A549 (cell line): ENCODE results near the gene HOXA11. TPM values are rescaled to one million over a fixed set of nuclear protein-coding genes. Genes with fewer than 3 reads are reported as not detected.

Source experiments
- ATAC-seq, 2 experiments: fragments of 200-7000 bp in 1 of 2; fragments of >200 bp in 1 of 2; cut with Nextera tagmentation in 1 of 2; cut with Tn5 transposase in 1 of 2; 3 replicates each; pipeline versions ENCODE4 v1.8.0 to v1.9.1; 2018 to 2020; ENCODE audit warnings: mild to moderate bottlenecking in 1 of 2, moderate library complexity in 1 of 2
- CTCF ChIA-PET: fragments of 300-600 bp; sonication (Branson Sonifier 250); formaldehyde crosslinking; extraction: SDS; loops from one replicate; lab custom pipeline; 2021; ENCODE audit warnings: antibody characterized with exemption, inconsistent platforms; lab: Yijun Ruan, JAX
- POLR2A ChIA-PET: fragments of 350-600 bp; formaldehyde crosslinking; extraction: SDS; loops from one replicate; lab custom pipeline; 2021; ENCODE audit warnings: antibody characterized with exemption, inconsistent platforms; lab: Yijun Ruan, JAX
- DNase-seq, 2 experiments: peaks; one replicate each; pipeline versions ENCODE4 v3.0.0 to v3.0.0-alpha.2; 2011 to 2016; ENCODE audit warnings: low read depth in 1 of 2, low spot score in 1 of 2
- FAIRE-seq: peaks from 2 replicates; lab custom pipeline; 2011; peaks lifted over from hg19 to GRCh38; lab: Jason Lieb, UNC
- H3K27ac ChIP-seq, 2 experiments: fragments of >200 bp; sonication (Bioruptor Twin); formaldehyde crosslinking; 3 replicates each; pipeline ENCODE4 v1.5.1; 2016 to 2017
- H3K4me1 ChIP-seq: fragments of >200 bp; sonication (Bioruptor Twin); formaldehyde crosslinking; 3 replicates; pipeline ENCODE4 v1.6.1; 2016
- H3K4me2 ChIP-seq: fragments of >200 bp; sonication (Bioruptor Twin); formaldehyde crosslinking; 3 replicates; pipeline ENCODE4 v1.6.1; 2016
- H3K4me3 ChIP-seq: fragments of >200 bp; sonication (Bioruptor Twin); formaldehyde crosslinking; 3 replicates; pipeline ENCODE4 v1.5.1; 2016
- H3K9me3 ChIP-seq: fragments of >200 bp; sonication (Bioruptor Twin); formaldehyde crosslinking; 3 replicates; pipeline ENCODE4 v1.6.1; 2016
- ATOH8 ChIP-seq: fragments of 250-450 bp; sonication (Bioruptor Pico); IDR thresholded peaks from 2 replicates; pipeline ENCODE4 v1.5.0; 2020; ENCODE audit warnings: low read depth, mild to moderate bottlenecking, moderate library complexity
- BCL3 ChIP-seq: fragments of >200 bp; sonication (Bioruptor Twin); formaldehyde crosslinking; IDR thresholded peaks from 3 replicates; pipeline ENCODE4 v1.6.1; 2016
- CHD2 ChIP-seq: fragments of 150-350 bp; IDR thresholded peaks from 2 replicates; pipeline ENCODE4 v1.6.1; 2014; ENCODE audit warnings: low read length; ENCODE audit not compliant: partially characterized antibody
- CHD4 ChIP-seq: fragments of 200-600 bp; sonication (generic); IDR thresholded peaks from 2 replicates; pipeline ENCODE4 v1.6.1; 2016; ENCODE audit warnings: antibody characterized with exemption, mild to moderate bottlenecking, borderline replicate concordance
- EHF ChIP-seq: fragments of 250-450 bp; sonication (Bioruptor Pico); IDR thresholded peaks from 2 replicates; pipeline ENCODE4 v1.5.0; 2020; ENCODE audit warnings: mild to moderate bottlenecking
- GATA3 ChIP-seq: IDR thresholded peaks from 2 replicates; pipeline ENCODE4 v1.6.1; 2012; ENCODE audit warnings: borderline replicate concordance
- HDAC2 ChIP-seq: fragments of 200-600 bp; sonication (generic); IDR thresholded peaks from 2 replicates; pipeline ENCODE4 v1.6.1; 2016
- JUN ChIP-seq, 2 experiments: fragments of >200 bp; sonication (Bioruptor Twin); formaldehyde crosslinking; IDR thresholded peaks; 2 replicates in 1 of 2; 3 replicates in 1 of 2; pipeline ENCODE4 v1.6.1; 2016 to 2017
- KDM1A ChIP-seq: fragments of 200-600 bp; sonication (generic); IDR thresholded peaks from 2 replicates; pipeline ENCODE4 v1.6.1; 2016; ENCODE audit warnings: low read depth, mild to moderate bottlenecking
- KDM5A ChIP-seq: fragments of 200-600 bp; sonication (generic); IDR thresholded peaks from 2 replicates; pipeline ENCODE4 v1.6.1; 2016; ENCODE audit warnings: antibody characterized with exemption, mild to moderate bottlenecking
- MAFK ChIP-seq: fragments of 450-650 bp; IDR thresholded peaks from 2 replicates; pipeline ENCODE4 v1.6.1; 2014; ENCODE audit not compliant: partially characterized antibody
- MAX ChIP-seq: IDR thresholded peaks from 2 replicates; pipeline ENCODE4 v1.6.1; 2012
- POLR2AphosphoS2 ChIP-seq: conservative IDR thresholded peaks from 2 replicates; pipeline ENCODE4 v1.6.1; 2012; ENCODE audit warnings: low read length, improper control_type of control experiment, inconsistent platforms
- RAD21 ChIP-seq, 2 experiments: fragments of >200 bp in 1 of 2; sonication (Bioruptor Twin) in 1 of 2; formaldehyde crosslinking in 1 of 2; IDR thresholded peaks in 1 of 2; conservative IDR thresholded peaks in 1 of 2; 2 replicates in 1 of 2; 3 replicates in 1 of 2; pipeline ENCODE4 v1.6.1; 2012 to 2018; ENCODE audit warnings: inconsistent platforms in 1 of 2
- ZC3H11A ChIP-seq: fragments of 450-650 bp; IDR thresholded peaks from 2 replicates; pipeline ENCODE4 v1.6.1; 2014; ENCODE audit warnings: antibody characterized with exemption, mild to moderate bottlenecking
- WGBS: methylation state at CpG from one replicate; pipeline ENCODE4 v1.1.6; 2017; ENCODE audit errors: missing lambda C conversion rate; 5-methylcytosine and 5-hydroxymethylcytosine counted together
- polyA plus RNA-seq, 4 experiments: library from polyadenylated mRNA; depleted of rRNA in 3 of 4; stranded (reverse); fragments of >200 nt; fragmentation: RNase III in 1 of 4; extraction: RNeasy Plus Mini Kit Qiagen cat#74134 plus additional on column Dnase treatment in 1 of 4; gene quantifications; 2 replicates in 3 of 4; 3 replicates in 1 of 4; pipeline ENCODE4 v1.2.3, GENCODE V29; 2011 to 2017
- TF ChIP-seq, protein P1 (sequence below): fragments of >200 bp; sonication (Bioruptor Twin); formaldehyde crosslinking; IDR thresholded peaks from 2 replicates; pipeline ENCODE4 v1.6.1; 2016

HOXA11 gene
- polyA plus RNA-seq, 2 of the 4 experiments (the other 2 are of a cell fraction): 0.68 to 0.84 TPM

- no peak overlapping the region for H3K4me2 ChIP-seq
Measured at GRCh38 chr7:27177795-27178320, 7.2 kb downstream of the HOXA11 start.

DNA sequence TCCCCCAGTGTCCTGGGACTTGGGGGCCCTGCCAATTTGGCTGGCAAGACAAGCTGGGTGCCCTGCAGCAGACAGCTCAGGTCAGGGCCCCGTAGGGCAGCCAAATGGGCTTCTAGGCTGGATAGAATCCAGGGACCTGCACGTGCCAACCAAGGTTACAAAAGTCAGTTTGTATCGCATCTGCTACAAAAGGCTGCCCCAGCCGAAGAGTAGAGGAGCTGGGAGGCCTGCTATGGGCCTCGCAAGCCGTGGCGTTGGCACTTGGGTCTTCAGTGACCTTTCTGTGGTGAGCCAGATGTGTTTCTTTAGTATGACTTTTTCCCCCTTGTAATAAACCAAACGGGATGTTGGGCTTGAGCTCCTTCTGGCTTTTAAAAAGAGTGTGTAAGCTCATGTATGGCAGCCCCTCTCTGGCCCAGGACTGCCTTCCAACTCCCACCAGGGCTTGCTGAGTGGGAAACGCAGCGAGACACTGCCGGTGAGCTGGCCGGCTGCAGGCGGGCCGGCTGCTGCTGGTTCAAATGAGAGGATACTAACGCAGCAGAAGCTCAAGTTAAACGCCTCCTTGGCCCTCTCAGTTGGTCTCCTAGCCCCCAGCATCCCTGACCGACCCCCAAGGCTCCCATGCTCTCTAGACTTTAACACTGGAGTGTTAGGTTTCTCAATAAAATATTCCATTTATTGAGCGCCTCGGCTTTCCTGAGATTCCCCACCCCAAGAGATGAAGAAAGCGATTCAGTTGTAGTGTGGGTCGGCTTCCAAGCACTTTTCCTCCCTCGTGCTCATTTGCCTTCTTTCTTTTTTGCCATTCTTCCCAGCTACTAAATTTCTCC, 7.9 kb downstream of the HOXA11 start:
- CTCF ChIA-PET: interaction anchor here (1.0 to 3.4 kb wide), 8 partner anchors 8 to 1284 kb away, joined by 3 to 33 read pairs (median 6); no protein-coding TSS in a partner anchor
- WGBS: 77% methylated on average over 22 of the region's 22 CpGs
- Histone ChIP-seq H3K4me2 (no peak overlapping the region), H3K9me3 (no peaks in the 10 kb centered on the region), H3K4me1 (peaks cover 13% of the 10 kb centered on the region)
- ATAC-seq: no peak
- no peak for TF ChIP-seq KDM1A
- TF ChIP-seq MAX: no peak
- TF ChIP-seq, all 56 proteins: peak for 0
- Histone ChIP-seq H3K27ac (no peak overlapping the region), H3K4me3 (no peak overlapping the region)
- DNase-seq: no peak
- POLR2A ChIA-PET: no interaction called here
- no peak for FAIRE-seq

More at GRCh38 chr7:27177795-27178320, 7.2 kb downstream of the HOXA11 start:
- H3K4me1 ChIP-seq: peaks cover 13% of the 10 kb centered on the region
- POLR2A ChIA-PET: no interaction called here
- no peak overlapping the region for H3K27ac ChIP-seq
- CTCF ChIA-PET: interaction anchor here (1.0 to 3.4 kb wide), 7 partner anchors 8 to 1285 kb away, joined by 3 to 33 read pairs (median 14); no protein-coding TSS in a partner anchor
- no peak for ATAC-seq
- H3K4me3 ChIP-seq: no peak overlapping the region
- WGBS: 78% methylated on average over 5 of the region's 5 CpGs
- H3K9me3 ChIP-seq: no peaks in the 10 kb centered on the region
- no peak for FAIRE-seq
- no peak for DNase-seq
- TF ChIP-seq CHD2 (no peak), ZC3H11A (no peak), GATA3 (no peak), EHF (no peak)

DNA sequence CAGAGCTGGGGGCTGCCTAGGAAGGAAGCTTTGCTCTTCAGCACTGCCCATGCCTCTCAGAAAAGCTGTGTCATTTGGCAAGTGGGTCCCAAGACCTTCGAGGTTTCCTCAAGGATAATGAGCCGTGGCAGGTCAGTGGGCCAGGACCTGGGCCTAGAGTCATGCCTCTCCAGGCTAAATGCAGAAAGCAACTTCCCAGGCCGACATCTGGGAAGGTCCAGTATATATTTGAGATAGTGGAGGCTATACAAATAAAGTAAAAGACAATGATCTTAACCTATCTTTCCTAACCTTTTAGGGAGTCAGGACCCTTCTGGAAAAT, 8.5 kb downstream of the HOXA11 start:
- 79% methylated on average over 3 of the region's 3 CpGs for WGBS
- H3K27ac ChIP-seq: no peak overlapping the region
- no peaks in the 10 kb centered on the region for H3K9me3 ChIP-seq
- FAIRE-seq (no peak), ATAC-seq (no peak), DNase-seq (no peak)
- peaks cover 13% of the 10 kb centered on the region for H3K4me1 ChIP-seq
- H3K4me3 ChIP-seq: no peak overlapping the region
- POLR2A ChIA-PET: no interaction called here
- no peak overlapping the region for H3K4me2 ChIP-seq
- CTCF ChIA-PET: interaction anchor here (1.0 to 2.5 kb wide), 6 partner anchors 8 to 28 kb away, joined by 3 to 14 read pairs (median 5); no protein-coding TSS in a partner anchor
- TF ChIP-seq MAFK (no peak), BCL3 (no peak), POLR2AphosphoS2 (no peak), JUN (IDR thresholded peaks at IDR 0.05) (no peak), KDM1A (no peak), KDM5A (no peak), HDAC2 (no peak), ATOH8 (CRISPR knock-in tag) (no peak), RAD21 (conservative IDR thresholded peaks at IDR 0.05 in 1 of 2, IDR thresholded peaks at IDR 0.05 in 1 of 2) (no peak), EHF (no peak), CHD4 (no peak)
- TF ChIP-seq, protein P1, sequence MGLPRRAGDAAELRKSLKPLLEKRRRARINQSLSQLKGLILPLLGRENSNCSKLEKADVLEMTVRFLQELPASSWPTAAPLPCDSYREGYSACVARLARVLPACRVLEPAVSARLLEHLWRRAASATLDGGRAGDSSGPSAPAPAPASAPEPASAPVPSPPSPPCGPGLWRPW: no peak
